ENCODE results near the gene RUVBL2.

The RUVBL2 gene

DNA sequence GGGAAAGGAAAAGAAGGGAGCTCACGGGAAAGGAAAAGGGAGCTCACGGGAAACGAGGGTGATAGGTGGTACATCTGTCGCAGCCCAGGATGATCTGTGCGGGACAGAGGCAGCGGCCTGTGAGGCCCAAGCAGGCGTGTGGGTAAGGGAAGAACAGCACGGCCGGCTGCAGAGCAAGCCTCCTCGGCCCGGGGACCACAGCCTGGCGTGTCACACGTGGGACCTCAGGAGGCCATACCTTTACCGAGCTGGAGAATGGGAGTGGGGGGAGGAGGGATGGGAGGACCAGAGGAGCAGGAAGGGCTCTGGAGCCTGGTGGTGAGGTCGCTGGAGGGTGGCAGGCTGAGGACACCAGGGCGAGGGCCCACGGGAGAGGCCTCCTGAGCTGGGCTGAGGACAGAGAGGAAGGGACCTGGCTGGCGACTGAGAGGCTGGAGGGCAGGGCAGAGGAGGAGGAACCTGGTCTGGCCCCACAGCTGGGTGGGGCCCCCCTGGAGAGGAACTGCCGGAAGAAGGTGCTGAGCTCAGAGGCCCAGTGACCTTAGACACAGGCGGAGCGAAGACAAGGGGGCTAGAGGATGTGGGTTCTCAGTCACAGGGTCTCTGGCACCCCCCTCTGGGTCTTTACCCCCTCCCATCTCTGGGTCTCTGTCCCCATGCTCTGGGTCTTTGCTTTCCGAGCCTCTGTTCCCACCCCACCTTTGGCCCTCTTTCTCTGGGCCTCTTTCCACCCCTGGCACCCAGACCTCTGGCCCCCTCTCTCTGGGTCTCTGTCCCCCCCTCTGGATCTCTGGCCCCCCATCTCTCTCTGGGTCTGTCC is 31.4 kb upstream of the RUVBL2 start:
- Histone ChIP-seq H2BK12ac (ENCODE audit: low read length in 2 of 2) (peak overlapping the region in 1 of 2 experiments; percentile 89), H3K18ac (ENCODE audit: low read depth in 1 of 2, low read length in 2 of 2) (peak overlapping the region; percentile 55 to 93), H3K4me1 (ENCODE audit: control insufficient read depth, insufficient read depth, low read depth, low read length) (peaks cover 43% of the 10 kb centered on the region), H3K27me3 (ENCODE audit: control insufficient read depth in 1 of 2, insufficient read depth in 1 of 2, low read length in 2 of 2) (no peaks in the 10 kb centered on the region), H3K9ac (ENCODE audit: low read length) (peak overlapping the region; percentile 45), H3K14ac (ENCODE audit: low read length in 2 of 2) (peak overlapping the region in 1 of 2 experiments; percentile 66), H3K4me3 (ENCODE audit: insufficient read depth in 1 of 2, low read depth in 1 of 2, low read length in 2 of 2) (no peak overlapping the region), H3K27ac (ENCODE audit: low read length, poor library complexity, severe bottlenecking) (peak overlapping the region; percentile 87), H3K79me1 (replicated peaks; ENCODE audit: low read length, poor library complexity, severe bottlenecking) (peaks cover 3% of the 10 kb centered on the region), H3K23ac (ENCODE audit: low read length in 2 of 2) (peak overlapping the region in 1 of 2 experiments; percentile 46), H2AFZ (ENCODE audit: low read depth, low read length) (no peak overlapping the region), H2AK5ac (ENCODE audit: low read length, severe bottlenecking) (peak overlapping the region; percentile 89), H3K9me3 (ENCODE audit: control insufficient read depth, low read length) (no peaks in the 10 kb centered on the region), H2BK5ac (ENCODE audit: low read depth, low read length, poor library complexity, severe bottlenecking) (peak overlapping the region; percentile 99), H3K4ac (ENCODE audit: low read depth in 1 of 2, low read length in 2 of 2) (peak overlapping the region; percentile 29 to 89), H4K91ac (ENCODE audit: low read length) (peak overlapping the region; percentile 96), H4K8ac (ENCODE audit: low read length) (peak overlapping the region; percentile 70), H2BK120ac (ENCODE audit: low read depth, low read length) (peak overlapping the region; percentile 39), H3K36me3 (ENCODE audit: control insufficient read depth in 1 of 2, insufficient read depth in 2 of 2, low read depth in 1 of 2, low read length in 2 of 2) (peaks cover 45 to 47% of the 10 kb centered on the region in 2 experiments), H2BK15ac (ENCODE audit: low read depth, poor library complexity, severe bottlenecking) (peak overlapping the region; percentile 87), H3K4me2 (ENCODE audit: low read length, poor library complexity, severe bottlenecking) (no peak overlapping the region)
- peak; percentile 53 for DNase-seq
- WGBS = 50% methylated on average over 22 of the region's 22 CpGs

DNA sequence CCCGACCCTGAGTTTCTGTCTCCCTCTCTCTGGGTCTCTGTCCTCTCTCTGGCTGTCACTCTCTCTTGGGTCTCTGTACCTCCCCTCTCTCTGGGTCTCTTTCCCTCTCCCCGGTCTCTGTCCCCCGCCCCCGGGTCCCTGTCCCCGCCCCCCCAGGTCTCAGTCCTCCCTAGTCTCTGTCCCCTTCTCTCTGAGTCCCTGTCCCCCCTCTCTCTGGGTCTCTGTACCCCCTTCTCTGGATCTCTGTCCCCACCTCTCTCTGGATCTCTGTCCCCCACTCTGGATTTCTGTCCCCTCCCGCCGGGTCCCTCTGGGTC is 30.9 kb upstream of the RUVBL2 start:
- Histone ChIP-seq H2BK120ac (ENCODE audit: low read depth, low read length) (peak overlapping the region; percentile 46), H2AK5ac (ENCODE audit: low read length, severe bottlenecking) (peak overlapping the region; percentile 78), H3K27ac (ENCODE audit: low read length, poor library complexity, severe bottlenecking) (peak overlapping the region; percentile 87), H2BK12ac (ENCODE audit: low read length in 2 of 2) (peak overlapping the region in 1 of 2 experiments; percentile 85), H3K27me3 (ENCODE audit: control insufficient read depth in 1 of 2, insufficient read depth in 1 of 2, low read length in 2 of 2) (no peaks in the 10 kb centered on the region), H3K79me1 (replicated peaks; ENCODE audit: low read length, poor library complexity, severe bottlenecking) (peaks cover 3% of the 10 kb centered on the region), H2BK15ac (ENCODE audit: low read depth, poor library complexity, severe bottlenecking) (peak overlapping the region; percentile 93), H3K4me3 (ENCODE audit: insufficient read depth in 1 of 2, low read depth in 1 of 2, low read length in 2 of 2) (no peak overlapping the region), H4K91ac (ENCODE audit: low read length) (peak overlapping the region; percentile 44), H3K23ac (ENCODE audit: low read length in 2 of 2) (no peak overlapping the region), H2BK5ac (ENCODE audit: low read depth, low read length, poor library complexity, severe bottlenecking) (peak overlapping the region; percentile 99), H3K9me3 (ENCODE audit: control insufficient read depth, low read length) (no peaks in the 10 kb centered on the region), H3K4me1 (ENCODE audit: control insufficient read depth, insufficient read depth, low read depth, low read length) (peaks cover 46% of the 10 kb centered on the region), H3K4me2 (ENCODE audit: low read length, poor library complexity, severe bottlenecking) (no peak overlapping the region), H3K36me3 (ENCODE audit: control insufficient read depth in 1 of 2, insufficient read depth in 2 of 2, low read depth in 1 of 2, low read length in 2 of 2) (peaks cover 42 to 51% of the 10 kb centered on the region in 2 experiments), H3K14ac (ENCODE audit: low read length in 2 of 2) (peak overlapping the region in 1 of 2 experiments; percentile 38), H4K8ac (ENCODE audit: low read length) (peak overlapping the region; percentile 70), H3K18ac (ENCODE audit: low read depth in 1 of 2, low read length in 2 of 2) (peak overlapping the region; percentile 17 to 94), H3K4ac (ENCODE audit: low read depth in 1 of 2, low read length in 2 of 2) (peak overlapping the region; percentile 7 to 89), H3K9ac (ENCODE audit: low read length) (peak overlapping the region; percentile 93), H2AFZ (ENCODE audit: low read depth, low read length) (no peak overlapping the region)
- DNase-seq = no peak
- 58% methylated on average over 4 of the region's 7 CpGs for WGBS

DNA sequence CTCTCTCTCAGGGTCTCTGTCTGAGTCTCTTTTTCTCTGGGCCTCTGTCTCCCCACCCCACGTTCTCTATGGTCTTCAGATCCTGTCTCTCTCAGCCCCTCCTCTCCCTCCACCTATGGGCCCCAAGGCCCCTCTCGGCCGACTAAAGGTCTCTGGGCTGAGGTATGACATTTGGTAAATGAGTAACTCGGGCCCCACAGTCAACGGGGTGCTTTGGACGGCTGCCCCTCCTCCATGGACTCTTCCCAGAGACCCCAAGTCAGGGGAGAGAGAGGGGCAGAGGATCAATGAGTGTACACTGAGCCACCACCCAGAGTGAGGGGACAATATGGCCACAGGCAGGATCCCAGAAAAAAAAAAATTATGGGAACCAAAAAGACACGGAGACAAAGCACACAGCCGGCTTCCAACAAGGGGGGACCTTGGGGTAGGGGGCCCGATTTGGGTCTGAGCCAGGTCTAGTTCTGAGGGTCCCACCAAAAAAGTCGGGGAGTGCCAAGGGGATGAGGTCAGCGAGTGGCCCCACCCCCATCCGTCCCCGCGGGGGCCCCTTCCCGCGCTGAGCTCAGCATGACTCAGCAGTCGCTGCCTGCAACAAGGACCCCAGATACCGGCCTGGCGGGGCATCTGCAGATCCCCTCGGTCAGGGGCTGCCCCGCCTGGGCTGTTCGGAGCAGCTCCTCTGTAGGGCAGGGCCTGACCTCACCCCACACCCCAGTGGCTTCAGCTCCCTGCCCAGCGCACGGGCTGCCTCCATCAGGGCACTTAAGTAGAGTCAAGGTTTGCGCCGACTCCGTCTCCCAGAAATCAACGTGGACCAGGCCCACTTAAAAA is 30.1 kb upstream of the RUVBL2 start:
- peak overlapping the region in 1 of 2 experiments; percentile 64 for H3K4me3 ChIP-seq (ENCODE audit: insufficient read depth in 1 of 2, low read depth in 1 of 2, low read length in 2 of 2)
- peak overlapping the region; percentile 60 for H3K4me2 ChIP-seq (ENCODE audit: low read length, poor library complexity, severe bottlenecking)
- H3K79me1 ChIP-seq (replicated peaks; ENCODE audit: low read length, poor library complexity, severe bottlenecking) = peaks cover 3% of the 10 kb centered on the region
- H4K8ac ChIP-seq (ENCODE audit: low read length) = peak overlapping the region; percentile 74
- no peaks in the 10 kb centered on the region for H3K27me3 ChIP-seq (ENCODE audit: control insufficient read depth in 1 of 2, insufficient read depth in 1 of 2, low read length in 2 of 2)
- H3K36me3 ChIP-seq (ENCODE audit: control insufficient read depth in 1 of 2, insufficient read depth in 2 of 2, low read depth in 1 of 2, low read length in 2 of 2) = peaks cover 35 to 57% of the 10 kb centered on the region in 2 experiments
- H2BK5ac ChIP-seq (ENCODE audit: low read depth, low read length, poor library complexity, severe bottlenecking) = peak overlapping the region; percentile 99
- H3K9me3 ChIP-seq (ENCODE audit: control insufficient read depth, low read length) = no peaks in the 10 kb centered on the region
- 1% methylated on average over 28 of the region's 28 CpGs for WGBS
- H2BK15ac ChIP-seq (ENCODE audit: low read depth, poor library complexity, severe bottlenecking) = peak overlapping the region; percentile 93
- H2BK12ac ChIP-seq (ENCODE audit: low read length in 2 of 2) = peak overlapping the region; percentile 85 to 98
- peak overlapping the region; percentile 93 for H3K9ac ChIP-seq (ENCODE audit: low read length)
- H2AK5ac ChIP-seq (ENCODE audit: low read length, severe bottlenecking) = peak overlapping the region; percentile 96
- H2BK120ac ChIP-seq (ENCODE audit: low read depth, low read length) = peak overlapping the region; percentile 46
- H4K91ac ChIP-seq (ENCODE audit: low read length) = peak overlapping the region; percentile 93
- H3K18ac ChIP-seq (ENCODE audit: low read depth in 1 of 2, low read length in 2 of 2) = peak overlapping the region; percentile 71 to 94
- peak overlapping the region; percentile 62 to 82 for H3K4ac ChIP-seq (ENCODE audit: low read depth in 1 of 2, low read length in 2 of 2)
- H3K14ac ChIP-seq (ENCODE audit: low read length in 2 of 2) = peak overlapping the region in 1 of 2 experiments; percentile 5
- DNase-seq = peak; percentile 86
- H2AFZ ChIP-seq (ENCODE audit: low read depth, low read length) = no peak overlapping the region
- H3K4me1 ChIP-seq (ENCODE audit: control insufficient read depth, insufficient read depth, low read depth, low read length) = peaks cover 45% of the 10 kb centered on the region
- peak overlapping the region; percentile 87 for H3K27ac ChIP-seq (ENCODE audit: low read length, poor library complexity, severe bottlenecking)
- no peak overlapping the region for H3K23ac ChIP-seq (ENCODE audit: low read length in 2 of 2)

Measured in mesenchymal stem cell (in vitro differentiated cells and primary cell).